Stimulated activated naive CD8-positive, alpha-beta T cell treated with anti-CD3 and anti-CD28 coated beads, Interleukin-15, Interleukin-2, amounts not matched to agents 100 U/mL and 50 U/mL, for 24 hours (primary cell): ENCODE measurements around the gene POLR2E.

Source experiments
- ATAC-seq: fragments of 150-1000 bp; cut with Tn5 transposase; one replicate; pipeline ENCODE4 v1.10.0; 2021
- DNase-seq: peaks from one replicate; pipeline ENCODE4 v3.0.0; 2021

POLR2E gene

DNA sequence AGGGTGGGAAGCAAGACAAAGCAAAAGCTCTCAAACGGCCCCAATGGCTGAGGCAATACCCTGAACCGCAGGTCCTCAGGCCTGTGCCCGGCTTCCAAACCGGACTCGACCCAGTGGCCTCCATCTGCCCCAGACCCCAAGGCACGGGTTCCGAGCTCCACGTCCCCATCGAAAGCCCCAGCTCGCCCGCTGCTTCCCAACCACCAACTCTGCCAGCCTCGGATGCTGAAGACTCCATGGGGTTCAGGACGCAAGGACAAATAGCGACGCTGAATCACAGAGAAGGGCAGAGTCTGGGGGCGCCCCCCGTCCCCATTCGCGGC is 559 bp downstream of the POLR2E start:
- DNase-seq (no peak), ATAC-seq (no peak)

DNA sequence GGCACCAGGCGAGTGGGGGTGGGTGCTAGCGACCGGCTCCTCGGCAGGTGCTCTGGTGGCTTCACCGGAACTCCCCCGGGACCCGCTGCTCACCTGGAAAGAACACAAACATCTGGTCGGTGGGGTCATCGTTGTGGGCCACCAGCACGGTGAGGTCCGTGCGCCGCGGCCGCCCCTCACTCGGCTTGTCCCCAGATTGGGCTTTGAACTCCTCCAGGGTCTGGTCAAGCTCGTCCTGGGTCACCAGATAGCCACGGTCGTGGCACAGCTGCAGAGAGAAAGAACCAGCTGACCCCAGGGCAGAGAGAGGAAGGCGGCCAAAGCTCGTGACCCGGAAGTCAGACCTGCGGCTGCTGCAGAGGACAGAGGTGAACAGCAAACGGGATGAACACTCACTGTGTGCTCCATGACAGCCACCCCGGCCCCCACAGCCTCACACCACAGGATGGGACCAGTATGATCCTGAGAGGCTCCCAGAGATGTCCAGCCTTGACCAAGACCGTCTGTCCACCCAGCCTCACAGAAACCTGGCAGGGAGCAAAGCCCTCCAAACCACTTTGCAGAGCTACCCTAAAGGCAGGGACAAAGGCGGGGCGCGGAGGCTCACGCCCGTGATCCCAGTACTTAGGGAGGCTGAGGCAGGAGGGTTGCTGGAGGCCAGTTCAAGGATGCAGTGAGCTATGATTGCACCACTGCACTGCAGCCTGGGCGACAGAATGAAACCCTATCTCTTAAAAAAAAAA is 1.2 kb downstream of the POLR2E start:
- no peak for DNase-seq

DNA sequence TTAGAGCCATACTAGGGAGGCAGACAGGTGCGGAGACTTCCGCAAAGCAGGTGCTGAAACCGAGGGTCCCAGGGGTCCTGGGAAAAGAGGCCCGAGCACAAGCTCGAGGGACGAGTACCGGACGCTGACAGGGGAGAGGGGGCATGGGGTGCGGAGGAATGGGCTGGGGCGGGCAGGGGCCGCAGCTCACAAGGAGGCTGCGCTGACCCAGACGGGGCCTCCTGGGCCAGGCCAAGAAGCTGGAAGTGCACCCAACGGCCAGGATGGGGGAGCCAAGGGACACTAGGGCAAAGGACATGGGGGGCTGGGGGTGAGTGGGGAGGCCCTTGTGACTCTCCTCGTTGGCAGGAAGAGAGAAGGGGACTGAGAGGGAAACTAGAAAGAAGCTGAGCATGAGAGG is 1.8 kb downstream of the POLR2E start:
- ATAC-seq, result no peak
- DNase-seq, result no peak

More for the DNA sequence above, 1.2 kb downstream of the POLR2E start:
- no peak for ATAC-seq

DNA sequence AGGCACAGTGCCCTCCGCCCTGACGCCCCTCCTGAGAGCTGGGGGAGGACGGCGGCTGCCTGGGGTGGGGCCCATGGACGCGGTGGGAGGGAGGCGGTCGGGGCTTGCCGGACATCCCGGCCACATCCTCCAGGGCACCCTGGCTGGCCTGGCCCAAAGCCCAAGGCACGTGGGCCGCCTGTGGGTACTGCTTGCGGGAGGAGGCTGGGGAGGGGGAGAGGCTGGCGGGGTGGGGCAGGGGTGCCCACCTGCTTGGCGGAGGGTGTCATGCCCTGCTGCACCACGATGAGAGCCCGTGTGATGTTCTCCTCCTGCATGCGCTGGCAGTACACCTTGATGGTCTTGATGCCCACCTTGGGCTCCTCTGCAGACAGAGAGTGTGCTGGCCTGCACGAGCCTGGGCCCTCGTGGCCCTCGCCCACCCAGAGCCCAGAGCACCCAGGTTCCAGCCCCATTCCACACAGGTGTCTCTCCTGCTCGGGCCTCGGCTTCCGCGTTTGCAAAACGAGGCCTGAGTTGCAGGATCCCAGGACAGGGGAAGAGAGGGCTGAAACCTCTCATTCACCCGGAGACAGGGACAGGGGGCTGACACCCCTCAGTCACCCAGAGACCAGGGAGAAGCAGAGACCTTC is 3.5 kb downstream of the POLR2E start:
- ATAC-seq, result no peak
- no peak for DNase-seq

DNA sequence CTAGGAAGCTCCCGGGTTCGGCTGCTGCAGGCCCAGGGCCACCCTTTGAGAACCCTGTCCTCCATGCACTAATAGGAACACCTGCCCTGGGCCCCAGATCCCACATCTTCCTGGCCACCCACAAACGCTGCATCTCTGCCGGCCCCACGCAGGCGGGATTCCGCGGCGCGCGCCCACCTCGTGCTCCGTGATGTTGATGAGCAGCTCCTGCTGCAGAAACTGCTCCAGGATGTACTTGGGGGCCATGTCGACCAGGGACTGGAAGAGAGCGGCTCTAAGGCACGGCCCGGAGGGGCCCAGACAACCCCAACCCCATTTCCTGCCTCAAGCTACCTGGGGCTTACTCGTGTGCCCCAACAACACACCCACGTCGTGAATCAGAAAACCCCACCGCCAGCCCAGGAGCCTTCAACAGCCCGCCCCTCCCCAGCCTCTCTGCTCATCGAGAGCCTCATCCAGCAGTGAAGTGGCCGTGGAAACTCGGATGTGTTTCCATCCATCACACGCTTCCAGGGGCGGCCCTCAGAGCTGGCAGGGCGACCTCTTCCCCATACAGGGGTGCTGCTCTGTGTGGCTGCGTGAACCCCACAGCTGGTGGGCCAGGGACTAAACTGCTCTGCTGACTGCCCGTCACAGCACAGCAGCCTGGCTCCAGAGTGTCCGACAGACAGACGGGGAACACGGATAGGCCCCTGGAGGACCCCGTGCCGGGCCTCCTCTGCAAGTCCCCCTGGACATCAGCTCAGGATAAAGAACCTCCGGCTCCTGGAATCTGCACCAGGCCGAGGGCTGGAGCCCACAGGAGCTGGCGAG is 4.2 kb downstream of the POLR2E start:
- ATAC-seq (peak; percentile 35), DNase-seq (peak; percentile 72)

DNA sequence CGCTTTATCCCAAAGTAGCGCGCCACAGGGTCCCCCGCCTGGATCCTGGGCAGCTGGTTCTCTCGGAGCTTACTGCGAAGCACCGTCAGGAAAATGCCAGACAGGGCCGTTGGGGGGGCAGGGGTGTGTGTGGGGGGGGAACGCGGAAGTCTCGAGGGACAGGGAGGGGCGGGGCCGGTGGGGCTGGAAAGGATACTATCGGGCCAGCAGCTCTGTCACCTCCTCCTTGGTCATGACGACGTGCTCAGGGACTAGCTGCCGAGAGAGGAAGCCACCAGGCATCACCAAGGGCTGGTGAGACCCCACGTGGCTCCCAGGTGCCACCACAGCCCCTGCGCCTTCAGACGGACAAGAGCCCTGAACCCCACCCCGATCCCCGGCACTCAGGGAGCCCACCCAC is 5.3 kb downstream of the POLR2E start:
- DNase-seq (peak; percentile 60), ATAC-seq (no peak)

DNA sequence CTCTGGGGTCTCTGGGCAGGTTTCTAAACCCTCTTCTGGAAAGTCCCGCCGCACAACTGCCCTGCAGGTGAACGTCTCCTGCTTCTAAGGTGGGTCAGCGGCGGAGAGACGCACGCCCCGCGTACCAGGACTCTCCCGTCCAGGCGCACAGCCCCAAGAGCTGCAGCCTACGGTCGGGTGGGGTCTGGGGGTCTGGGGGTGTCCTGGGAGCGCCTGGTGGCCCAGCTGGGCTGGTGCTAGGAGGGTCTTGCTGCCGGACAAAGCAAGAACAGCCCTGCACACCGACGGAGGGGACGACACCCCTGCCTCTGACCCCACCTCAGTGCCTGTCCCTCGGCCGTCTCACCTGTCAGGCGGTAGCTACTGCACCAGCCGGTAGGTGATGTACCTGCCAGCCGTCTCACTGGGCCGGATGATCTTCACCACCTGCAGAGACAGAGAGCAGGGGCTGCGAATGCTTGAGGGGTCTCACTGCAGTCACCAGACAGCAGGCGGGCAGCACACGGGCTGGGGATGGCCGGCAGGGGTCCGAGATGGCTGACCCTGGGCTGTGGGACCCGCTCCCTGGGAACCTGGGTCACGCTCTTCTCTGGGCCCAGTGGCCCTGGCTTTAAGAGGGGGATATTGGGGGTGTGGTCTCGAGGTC is 5.9 kb downstream of the POLR2E start:
- no peak for DNase-seq
- ATAC-seq, result no peak

DNA sequence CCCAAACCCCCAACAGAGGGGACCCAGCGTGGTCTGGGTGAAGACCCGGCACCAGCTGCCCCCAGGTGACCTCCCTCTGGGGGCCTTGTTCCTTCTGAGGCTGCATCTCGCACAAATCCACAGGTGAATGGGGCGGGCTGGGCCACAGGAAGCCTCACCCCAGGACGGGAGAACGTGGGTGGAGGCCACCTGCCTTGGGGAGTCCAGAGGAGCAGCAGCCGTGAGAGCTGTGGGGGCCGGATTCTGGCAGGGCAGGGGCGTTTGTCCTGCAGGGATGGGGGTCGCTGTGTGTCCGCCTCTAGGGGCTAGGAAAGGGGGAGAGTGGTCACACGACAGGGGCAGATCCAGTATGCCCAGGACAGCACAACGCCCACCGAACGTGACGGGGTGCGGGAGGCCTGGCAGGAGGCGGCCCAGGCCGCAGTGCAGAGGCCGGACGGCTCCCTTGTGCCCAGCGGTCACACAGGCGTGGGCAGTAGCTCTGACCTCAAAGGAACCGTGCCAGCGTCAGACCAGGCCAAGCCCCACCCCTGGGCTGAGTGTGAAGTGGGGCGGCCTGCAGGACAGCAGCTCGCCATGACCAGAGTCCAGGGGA is 6.7 kb downstream of the POLR2E start:
- DNase-seq, result no peak
- no peak for ATAC-seq

DNA sequence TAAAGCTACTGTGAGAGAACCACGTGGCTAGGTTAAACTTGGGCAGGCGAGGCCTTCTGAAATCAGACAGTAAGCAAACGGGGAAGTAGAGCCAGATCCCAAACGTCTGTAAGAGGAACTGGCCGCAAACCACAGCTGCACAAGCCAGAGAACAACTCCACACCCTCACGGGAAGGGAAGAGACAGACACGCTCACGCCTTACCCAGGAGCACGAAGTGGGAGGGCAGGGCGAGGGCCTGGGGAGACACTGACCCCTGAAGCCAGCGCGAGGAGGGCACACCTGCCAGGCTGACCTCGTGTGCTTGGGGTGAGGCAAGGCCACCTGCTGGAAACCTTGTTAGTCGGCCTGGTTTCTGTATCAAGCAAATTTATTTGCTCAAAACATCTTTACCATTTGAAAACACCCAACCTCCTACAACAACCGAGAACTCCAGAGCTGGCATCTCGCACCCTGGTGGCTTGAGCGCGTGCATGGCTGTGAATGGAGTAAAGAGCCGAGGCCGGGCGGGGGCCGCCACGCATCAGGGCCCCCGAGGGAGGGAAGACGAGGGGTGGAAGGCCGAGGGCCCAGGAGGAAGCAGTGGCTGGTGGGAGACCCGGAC is 7.3 kb downstream of the POLR2E start:
- ATAC-seq (peak; percentile 11), DNase-seq (no peak)

DNA sequence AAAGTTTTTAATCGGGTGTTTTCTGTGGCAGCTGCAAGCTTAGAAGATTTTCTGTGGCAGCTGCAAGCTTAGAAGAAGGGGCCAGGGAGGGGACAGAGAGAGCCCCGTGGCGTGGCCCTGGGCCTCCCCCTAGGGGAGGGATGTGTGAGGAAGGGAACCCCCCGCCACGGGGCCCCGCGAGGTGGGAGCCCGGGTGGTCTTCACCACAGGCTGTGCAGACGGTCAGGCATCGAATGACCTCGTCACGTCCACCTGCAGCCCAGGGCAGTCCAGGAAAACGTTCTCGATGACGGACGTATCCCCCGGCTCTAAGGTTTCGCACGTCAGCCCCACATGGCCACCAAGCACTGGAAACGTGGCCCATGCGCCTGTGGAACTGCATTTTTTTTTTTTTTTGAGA is 8.6 kb downstream of the POLR2E start:
- no peak for DNase-seq
- no peak for ATAC-seq

DNA sequence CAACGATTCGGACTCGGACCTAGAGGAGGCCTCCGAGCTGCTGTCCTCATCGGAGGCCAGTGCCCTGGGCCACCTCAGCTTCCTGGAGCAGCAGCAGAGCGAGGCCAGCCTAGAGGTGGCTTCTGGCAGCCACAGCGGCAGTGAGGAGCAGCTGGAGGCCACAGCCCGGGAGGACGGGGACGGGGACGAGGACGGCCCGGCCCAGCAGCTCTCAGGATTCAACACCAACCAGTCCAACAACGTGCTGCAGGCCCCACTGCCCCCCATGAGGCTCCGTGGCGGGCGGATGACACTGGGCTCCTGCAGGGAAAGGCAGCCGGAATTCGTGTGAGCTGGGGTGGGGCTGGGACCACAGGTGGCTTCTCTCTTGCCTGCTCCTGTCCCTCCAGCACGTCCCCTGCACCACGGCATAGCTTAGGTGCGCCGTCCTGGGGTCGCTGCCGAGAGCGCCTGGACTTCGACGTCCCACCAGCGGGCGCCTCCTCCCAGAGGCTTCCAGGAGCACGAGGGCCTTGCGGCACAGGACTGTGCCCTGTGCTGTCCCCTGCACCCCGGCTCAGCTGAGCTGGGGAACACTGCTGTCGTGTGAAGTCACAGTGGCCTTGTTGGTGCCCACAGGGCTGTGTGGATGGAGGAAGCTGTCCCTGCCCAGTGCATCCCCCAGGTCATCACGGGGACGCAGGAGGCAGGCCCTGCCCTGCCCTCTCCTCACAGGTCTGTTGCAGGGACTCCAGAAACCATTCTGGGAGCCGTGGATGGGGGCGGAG is 9.3 kb downstream of the POLR2E start:
- ATAC-seq, result no peak
- no peak for DNase-seq

DNA sequence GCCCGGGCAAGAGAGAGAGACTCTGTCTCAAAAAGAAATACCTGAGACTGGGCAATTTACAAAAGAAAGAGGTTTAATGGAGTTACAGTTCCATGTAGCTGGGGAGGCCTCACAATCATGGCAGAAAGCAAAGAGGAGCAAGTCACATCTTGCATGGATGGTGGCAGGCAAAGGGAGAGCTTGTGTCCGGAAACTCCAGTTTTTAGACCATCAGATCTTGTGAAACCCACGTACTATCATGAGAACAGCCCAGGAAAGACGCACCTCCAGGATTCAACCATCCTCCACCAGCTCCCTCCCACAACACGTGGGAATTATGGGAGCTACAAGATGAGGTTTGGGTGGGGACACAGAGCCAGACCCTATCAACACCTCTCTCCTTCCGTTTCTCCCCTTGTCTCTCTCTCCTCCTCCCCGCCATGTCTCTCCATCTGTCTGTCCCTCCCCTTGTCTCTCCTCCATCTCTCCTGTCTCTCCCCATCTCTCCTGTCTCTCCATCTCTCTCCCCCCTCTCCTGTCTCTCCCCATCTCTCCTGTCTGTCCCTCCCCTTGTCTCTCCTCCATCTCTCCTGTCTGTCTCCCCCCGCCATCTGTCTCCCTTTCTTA is 10.0 kb downstream of the POLR2E start:
- ATAC-seq, result no peak
- no peak for DNase-seq

DNA sequence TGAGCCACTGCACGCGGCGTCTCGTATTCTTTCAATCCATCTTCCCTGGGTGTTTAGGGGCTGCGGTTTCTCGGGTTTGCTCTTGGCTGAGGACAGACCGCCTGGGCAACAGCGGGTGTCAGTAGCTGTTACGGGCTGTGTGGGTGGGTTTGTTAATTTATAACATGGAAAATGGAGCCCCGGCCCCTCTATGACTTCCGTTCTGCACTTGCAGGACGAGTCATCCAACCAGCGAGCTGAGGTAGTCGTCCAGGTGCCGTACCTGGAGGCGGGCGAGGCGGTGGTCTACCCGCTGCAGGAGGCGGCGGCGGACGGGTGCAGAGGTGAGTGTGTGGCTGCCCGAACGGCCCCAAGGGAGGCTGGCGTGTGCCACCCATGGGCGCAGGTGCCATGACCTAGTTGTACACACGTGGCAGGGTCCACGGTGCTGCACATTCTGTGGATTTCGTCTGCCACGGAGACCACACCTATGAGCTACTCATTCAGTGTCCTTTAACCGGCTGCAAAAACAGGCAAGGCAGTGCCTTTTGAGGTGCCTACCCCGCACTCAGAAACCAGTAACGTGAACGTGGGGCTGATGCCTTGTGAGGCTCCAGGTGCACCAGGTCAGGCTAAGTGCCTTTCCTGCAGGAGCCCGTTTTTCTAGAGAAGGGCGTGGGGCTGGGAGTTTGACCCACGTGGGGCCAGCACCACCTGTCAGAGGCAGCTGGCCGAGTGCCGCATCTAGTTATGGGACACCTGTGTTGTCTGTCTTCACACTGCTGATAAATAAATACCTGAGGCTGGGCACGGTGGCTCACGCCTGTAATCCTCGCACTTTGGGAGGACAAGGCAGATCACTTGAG is 10.9 kb downstream of the POLR2E start:
- no peak for DNase-seq

DNA sequence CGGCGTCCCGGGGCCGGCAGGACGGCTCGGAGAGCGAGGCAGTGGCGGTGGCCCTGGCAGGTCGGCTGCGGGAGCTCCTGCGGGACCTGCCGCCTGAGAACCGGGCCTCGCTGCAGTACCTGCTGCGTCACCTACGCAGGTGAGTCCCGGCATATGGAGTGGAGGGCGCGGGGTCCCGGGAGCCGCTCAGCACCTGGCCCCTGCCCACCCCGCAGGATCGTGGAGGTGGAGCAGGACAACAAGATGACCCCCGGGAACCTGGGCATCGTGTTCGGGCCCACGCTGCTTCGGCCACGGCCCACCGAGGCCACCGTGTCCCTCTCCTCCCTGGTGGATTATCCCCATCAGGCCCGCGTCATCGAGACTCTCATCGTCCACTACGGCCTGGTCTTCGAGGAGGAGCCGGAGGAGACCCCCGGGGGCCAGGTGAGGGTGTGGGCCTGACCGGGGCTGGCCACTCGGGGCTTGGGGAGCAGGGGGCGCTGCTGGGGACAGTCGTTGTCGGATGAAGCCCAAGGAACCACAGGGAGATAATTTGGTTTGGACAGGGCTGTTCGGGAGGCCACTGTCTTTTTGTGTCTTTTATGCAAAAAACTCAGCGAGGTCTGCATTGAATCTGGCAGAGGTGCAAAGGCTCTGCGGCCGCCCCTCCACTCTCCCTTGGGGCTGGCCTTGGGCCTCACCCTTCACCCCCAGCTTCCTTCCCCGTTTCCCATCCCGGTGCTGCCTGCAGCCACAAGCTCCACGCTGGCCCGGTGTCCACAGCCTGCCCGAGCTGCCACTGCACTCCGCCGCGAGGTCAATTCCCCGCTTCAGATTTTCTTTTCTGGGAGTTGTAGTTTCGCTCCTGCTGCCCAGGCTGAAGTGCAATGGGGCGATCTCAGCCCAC is 12.0 kb downstream of the POLR2E start:
- DNase-seq (no peak), ATAC-seq (no peak)

More for the DNA sequence above, 10.9 kb downstream of the POLR2E start:
- no peak for ATAC-seq

DNA sequence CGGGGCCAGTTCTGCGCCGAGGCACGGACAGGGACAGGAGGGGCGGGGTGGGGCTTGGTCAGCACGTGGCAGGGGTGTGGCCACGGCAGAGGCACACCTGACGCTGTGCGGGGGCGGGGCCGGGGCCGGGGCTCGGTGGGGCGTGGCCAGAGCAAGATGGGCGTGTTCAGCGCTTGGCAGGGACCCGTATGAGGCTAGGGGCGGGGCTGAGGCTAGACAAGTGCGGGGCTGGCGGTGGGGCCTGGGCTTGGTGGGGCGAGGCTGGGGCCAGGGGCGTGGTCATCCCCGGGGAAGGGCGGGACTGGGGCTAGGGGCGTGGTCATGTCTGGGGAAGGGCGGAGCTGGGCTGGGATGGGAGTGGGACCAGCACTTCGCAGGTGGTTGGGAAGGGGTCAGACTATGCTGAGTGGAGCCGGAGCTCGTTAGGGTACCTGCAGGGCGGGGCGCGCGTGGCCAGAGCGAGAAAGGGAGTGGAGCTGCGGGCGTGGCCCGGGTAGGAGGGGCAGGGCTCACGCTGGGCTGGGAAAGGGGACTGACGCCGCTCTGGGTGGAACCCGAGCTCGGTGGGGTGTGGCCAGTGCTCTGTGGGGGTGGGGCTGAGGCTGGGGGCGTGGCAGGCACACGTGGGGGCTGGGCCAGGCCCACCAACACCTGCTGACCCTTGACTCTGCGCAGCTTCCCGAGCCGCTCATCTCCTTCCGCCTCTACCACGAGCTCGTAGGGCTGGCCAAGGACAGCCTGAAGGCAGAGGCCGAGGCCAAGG is 12.8 kb downstream of the POLR2E start:
- ATAC-seq, result peak; percentile 67
- DNase-seq, result peak; percentile 82

DNA sequence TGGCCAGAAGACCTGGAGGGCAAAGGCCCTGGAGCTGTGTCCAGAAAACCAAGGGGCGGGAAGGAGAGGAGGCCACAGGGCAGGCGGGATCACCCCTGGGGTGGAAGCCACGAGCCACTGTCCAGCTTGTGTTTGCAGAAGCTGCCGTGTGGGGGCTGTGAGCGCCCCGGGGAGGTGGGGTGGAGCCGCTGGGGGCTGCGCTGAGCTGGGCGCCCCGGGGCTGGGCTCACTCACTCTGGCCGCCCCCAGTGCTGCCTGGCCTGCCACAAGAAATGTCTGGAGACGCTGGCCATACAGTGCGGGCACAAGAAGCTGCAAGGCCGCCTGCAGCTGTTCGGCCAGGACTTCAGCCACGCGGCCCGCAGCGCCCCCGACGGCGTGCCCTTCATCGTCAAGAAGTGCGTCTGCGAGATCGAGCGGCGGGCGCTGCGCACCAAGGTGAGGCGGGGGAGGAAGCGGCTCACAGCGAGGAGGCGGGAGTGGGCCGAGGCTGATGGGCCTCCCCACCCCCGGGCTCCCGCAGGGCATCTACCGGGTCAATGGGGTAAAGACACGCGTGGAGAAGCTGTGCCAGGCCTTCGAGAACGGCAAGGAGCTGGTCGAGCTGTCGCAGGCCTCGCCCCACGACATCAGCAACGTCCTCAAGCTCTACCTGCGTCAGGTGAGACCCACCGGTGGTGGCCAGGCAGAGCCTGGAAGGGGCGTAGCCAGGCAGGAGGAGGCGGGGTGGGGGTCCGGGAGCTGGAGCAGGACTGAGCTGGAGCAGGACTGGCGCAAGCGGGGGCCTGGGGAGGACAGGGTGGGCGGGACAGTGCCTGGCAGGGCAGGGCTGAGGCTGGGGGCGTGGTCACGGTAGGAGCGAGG is 13.6 kb downstream of the POLR2E start:
- no peak for ATAC-seq

More for the DNA sequence above, 13.6 kb downstream of the POLR2E start:
- no peak for DNase-seq
